Ammon's horn (tissue), 1 donor: ENCODE data around the gene TMEM126B.

Experiments used
- DNase-seq: peaks from one replicate; pipeline ENCODE4 v3.0.0-alpha.2; 2016; ENCODE audit warnings: low spot score

The TMEM126B gene

DNA sequence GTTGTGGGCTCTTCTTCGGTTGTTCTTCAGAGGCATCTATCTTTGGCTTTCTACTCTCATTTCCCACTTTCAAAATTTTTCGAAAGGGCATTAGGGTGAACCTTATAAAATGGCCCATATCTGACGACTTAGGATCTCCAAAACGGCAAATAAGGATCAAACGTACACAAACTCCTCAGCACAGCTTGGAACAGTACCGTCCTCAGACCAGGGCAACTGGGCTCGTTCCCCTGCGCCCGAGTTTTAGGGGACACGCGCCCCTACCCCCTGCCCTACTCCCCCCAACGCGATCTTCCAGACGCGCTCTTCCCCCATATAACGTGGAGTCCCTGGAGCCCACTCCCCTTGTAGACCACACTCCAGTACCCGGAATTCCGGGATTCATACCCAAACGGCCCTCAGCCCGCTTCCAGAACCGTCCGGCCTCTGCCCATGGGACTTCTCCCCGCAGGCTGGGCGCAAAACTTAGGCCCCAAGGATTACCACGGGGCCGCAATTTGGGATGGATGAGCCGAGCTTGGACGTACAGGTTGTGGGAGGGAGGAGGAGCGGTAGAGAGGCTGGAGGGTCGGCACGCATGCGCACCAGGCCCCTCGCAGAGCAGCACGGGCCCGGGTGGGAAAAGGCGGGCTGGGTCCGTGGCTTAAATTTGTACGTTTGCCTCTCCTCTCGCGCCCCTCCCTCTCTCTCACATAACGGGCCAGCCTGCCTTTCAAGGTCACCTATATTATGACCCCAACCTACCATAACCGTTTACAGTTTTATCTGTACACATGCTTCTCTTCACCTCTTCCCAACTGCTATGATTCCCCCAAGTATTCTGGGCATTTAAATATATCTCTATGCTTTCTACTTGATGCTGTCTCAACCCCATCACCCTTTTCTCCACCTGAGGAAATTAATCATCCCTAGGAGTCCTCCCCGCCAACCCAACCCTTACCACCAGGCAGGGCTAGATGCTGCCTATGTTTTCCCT, 54.2 kb downstream of the TMEM126B start:
- peak; percentile 79 for DNase-seq

DNA sequence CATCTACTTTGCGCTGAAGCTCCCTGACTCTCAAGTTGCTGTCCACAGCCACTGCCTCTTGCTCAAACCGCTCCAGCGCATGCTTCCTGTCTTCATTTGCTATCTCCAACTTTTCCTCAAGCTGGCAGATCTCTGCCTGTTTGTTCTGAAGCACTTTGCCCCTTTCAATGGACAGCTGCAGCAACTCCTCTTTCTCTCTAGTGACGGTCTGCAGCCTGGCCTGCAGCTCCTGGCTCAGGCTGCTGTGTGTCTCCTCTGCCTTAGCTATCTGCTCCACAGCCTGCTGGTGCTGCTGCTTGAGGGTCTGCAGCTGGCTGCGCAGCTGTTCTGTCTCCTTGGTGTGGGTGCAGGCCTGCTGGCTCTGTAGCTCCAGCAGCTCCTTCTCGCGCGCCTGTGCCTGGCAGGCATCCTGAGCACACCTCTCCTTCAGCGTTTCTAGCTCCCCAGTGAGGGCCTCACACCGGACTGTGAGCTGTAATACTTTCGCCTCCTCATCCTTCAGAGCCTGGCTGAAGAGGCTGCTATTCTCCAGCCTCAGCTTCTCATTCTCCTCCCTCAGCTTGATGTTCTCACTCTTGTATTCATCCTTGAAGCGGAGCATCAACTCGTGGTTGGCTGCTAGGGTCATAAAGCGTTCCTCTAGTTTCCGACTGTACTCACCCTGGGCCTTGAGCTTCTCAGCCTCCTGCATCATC, 56.9 kb downstream of the TMEM126B start:
- DNase-seq: no peak

DNA sequence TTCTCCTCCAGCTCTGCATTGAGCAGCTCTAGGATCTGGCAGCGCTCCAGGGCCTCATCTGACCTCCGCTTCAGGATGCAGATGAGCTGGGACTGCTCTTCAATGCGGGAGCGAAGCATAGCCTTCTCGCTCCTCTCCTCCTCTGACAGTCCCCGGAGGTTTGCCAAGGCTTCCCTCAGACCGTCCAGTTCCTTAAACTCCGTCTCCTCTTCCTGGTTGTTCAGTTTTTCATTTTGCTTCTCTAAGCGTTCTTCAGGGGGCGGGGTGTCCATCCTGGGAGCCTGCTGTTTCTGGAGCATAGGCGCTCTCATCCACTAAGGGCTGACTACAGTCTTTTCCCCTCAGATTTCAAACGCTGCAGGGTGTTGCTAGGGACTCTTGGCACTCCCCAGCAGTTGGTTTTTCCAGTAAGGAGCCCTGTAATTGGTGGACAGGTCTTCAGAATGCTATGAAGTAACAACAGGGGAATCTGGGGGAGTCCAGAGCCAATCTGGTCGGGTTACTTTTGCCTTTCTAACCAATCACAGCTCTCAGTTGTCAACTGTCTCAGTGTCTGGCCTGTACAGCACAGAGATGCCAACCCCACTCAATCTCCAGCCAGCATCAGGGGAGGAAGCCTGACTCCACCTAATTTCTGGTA, 57.5 kb downstream of the TMEM126B start, which contains the start of gene CCDC89:
Gene CCDC89, minus strand, starts transcription at position 376 of the 640 bp plus-strand sequence. Its CDS starts 65 bp downstream, at position 311.
- peak; percentile 91 for DNase-seq
